IMR-90 (cell line): ENCODE data around the gene NEDD4L. TPM values are rescaled to one million over a fixed set of nuclear protein-coding genes. Genes with fewer than 3 reads are reported as not detected.
A peak's percentile ranks its signal among the peaks of the same experiment; 100 is the strongest.

Experiments
- ATAC-seq: fragments of 200-7000 bp; cut with Tn5 transposase; 2 replicates; pipeline ENCODE4 v1.9.1; 2020; ENCODE audit warnings: low read depth, mild to moderate bottlenecking, moderate library complexity
- BruUV-seq: library from RNA; stranded (reverse); fragments of 400-500 nt; replicated peaks from 2 replicates; lab custom pipeline; 2021; lab: Mats Ljungman, UMichigan
- CTCF ChIA-PET: fragments of 300-600 bp; formaldehyde crosslinking; extraction: SDS; loops from one replicate; lab custom pipeline; 2021; ENCODE audit warnings: antibody characterized with exemption; lab: Yijun Ruan, JAX
- POLR2A ChIA-PET: fragments of 300-600 bp; sonication (Branson Sonifier 250); formaldehyde crosslinking; loops from one replicate; lab custom pipeline; 2022; ENCODE audit warnings: antibody characterized with exemption; ENCODE audit not compliant: unreplicated experiment; lab: Charles Lee
- DNase-seq: peaks from one replicate; pipeline ENCODE4 v3.0.0; 2013
- H2AFZ ChIP-seq: replicated peaks from 2 replicates; pipeline ENCODE3; 2013; ENCODE audit warnings: low read length, mild to moderate bottlenecking; ENCODE audit not compliant: poor library complexity
- H2AK5ac ChIP-seq: 2 replicates; pipeline ENCODE4 v1.6.1; 2013; ENCODE audit warnings: low read depth, low read length, inconsistent platforms
- H2AK9ac ChIP-seq: replicated peaks from 2 replicates; pipeline ENCODE3; 2013; ENCODE audit warnings: mild to moderate bottlenecking, low read depth, low read length, moderate library complexity; ENCODE audit not compliant: poor library complexity
- H2BK120ac ChIP-seq: 2 replicates; pipeline ENCODE4 v1.6.1; 2013; ENCODE audit warnings: low read depth, low read length, inconsistent platforms
- H2BK15ac ChIP-seq: 3 replicates; pipeline ENCODE4 v1.6.1; 2013; ENCODE audit warnings: low read depth, low read length, inconsistent platforms
- H2BK20ac ChIP-seq: 2 replicates; pipeline ENCODE4 v1.6.1; 2013; ENCODE audit warnings: low read depth, mild to moderate bottlenecking, inconsistent platforms, low read length, moderate library complexity
- H2BK5ac ChIP-seq: 2 replicates; pipeline ENCODE4 v1.6.1; 2013; ENCODE audit warnings: mild to moderate bottlenecking, low read depth, low read length, inconsistent platforms; ENCODE audit not compliant: poor library complexity, severe bottlenecking
- H3K14ac ChIP-seq: replicated peaks from 2 replicates; pipeline ENCODE4 v1.6.1; 2013; ENCODE audit warnings: low read depth, low read length, inconsistent platforms
- H3K18ac ChIP-seq: 2 replicates; pipeline ENCODE4 v1.6.1; 2013; ENCODE audit warnings: low read depth, low read length, control low read depth
- H3K23ac ChIP-seq: 2 replicates; pipeline ENCODE4 v1.6.1; 2013; ENCODE audit warnings: low read depth, low read length, inconsistent platforms
- H3K27ac ChIP-seq: 2 replicates; pipeline ENCODE4 v1.5.1; 2013; ENCODE audit warnings: mild to moderate bottlenecking, control low read depth, low read length; ENCODE audit not compliant: insufficient read depth
- H3K27me3 ChIP-seq: 2 replicates; pipeline ENCODE4 v1.6.1; 2013; ENCODE audit warnings: low read length; ENCODE audit not compliant: control insufficient read depth, insufficient read depth
- H3K36me3 ChIP-seq: 2 replicates; pipeline ENCODE4 v1.6.1; 2013; ENCODE audit warnings: low read length, mixed read lengths; ENCODE audit not compliant: control insufficient read depth, insufficient read depth
- H3K4ac ChIP-seq: 2 replicates; pipeline ENCODE4 v1.6.1; 2013; ENCODE audit warnings: low read depth, low read length, inconsistent platforms
- H3K4me1 ChIP-seq: 2 replicates; pipeline ENCODE4 v1.6.1; 2013; ENCODE audit warnings: low read length, mixed read lengths; ENCODE audit not compliant: control insufficient read depth, insufficient read depth
- H3K4me2 ChIP-seq: 2 replicates; pipeline ENCODE4 v1.6.1; 2013; ENCODE audit warnings: low read depth, mild to moderate bottlenecking, control low read depth, low read length, moderate library complexity
- H3K4me3 ChIP-seq: 2 replicates; pipeline ENCODE4 v1.5.1; 2013; ENCODE audit warnings: low read depth, mild to moderate bottlenecking, control low read depth, low read length, moderate library complexity; ENCODE audit not compliant: insufficient read depth
- H3K56ac ChIP-seq: 2 replicates; pipeline ENCODE4 v1.6.1; 2013; ENCODE audit warnings: low read length, inconsistent platforms; ENCODE audit not compliant: insufficient read depth; ENCODE audit errors: extremely low read depth
- H3K79me1 ChIP-seq, 2 experiments: 2 replicates each; pipeline ENCODE4 v1.6.1; 2013; ENCODE audit warnings: low read length in 2 of 2, inconsistent platforms in 1 of 2, low read depth in 1 of 2
- H3K9ac ChIP-seq: 2 replicates; pipeline ENCODE4 v1.6.1; 2013; ENCODE audit warnings: low read depth, low read length, control low read depth
- H3K9me1 ChIP-seq: 2 replicates; pipeline ENCODE4 v1.6.1; 2013; ENCODE audit warnings: low read length, inconsistent platforms; ENCODE audit not compliant: insufficient read depth
- H3K9me3 ChIP-seq: 2 replicates; pipeline ENCODE4 v1.6.1; 2013; ENCODE audit warnings: low read length; ENCODE audit not compliant: control insufficient read depth, insufficient read depth
- H4K20me1 ChIP-seq: 2 replicates; pipeline ENCODE4 v1.6.1; 2013; ENCODE audit warnings: low read length, inconsistent platforms; ENCODE audit not compliant: insufficient read depth
- H4K5ac ChIP-seq: 2 replicates; pipeline ENCODE4 v1.6.1; 2013; ENCODE audit warnings: mild to moderate bottlenecking, low read depth, low read length, control low read depth
- H4K8ac ChIP-seq, 2 experiments: 2 replicates each; pipeline ENCODE4 v1.6.1; 2013; ENCODE audit warnings: low read depth in 2 of 2, low read length in 2 of 2, control low read depth in 1 of 2, inconsistent platforms in 1 of 2
- H4K91ac ChIP-seq: 2 replicates; pipeline ENCODE4 v1.6.1; 2013; ENCODE audit warnings: low read depth, low read length, inconsistent platforms; ENCODE audit not compliant: insufficient read depth
- CEBPB ChIP-seq: IDR thresholded peaks from 2 replicates; pipeline ENCODE4 v1.6.1; 2012; ENCODE audit warnings: low read depth, low read length, improper control_type of control experiment
- MAFK ChIP-seq: IDR thresholded peaks from 2 replicates; pipeline ENCODE4 v1.6.1; 2012; ENCODE audit warnings: low read depth, low read length, improper control_type of control experiment
- NFE2L2 ChIP-seq: fragments of 150-350 bp; IDR thresholded peaks from 2 replicates; pipeline ENCODE4 v1.6.1; 2016; ENCODE audit warnings: low read depth, mild to moderate bottlenecking, low read length
- WGBS, 2 experiments: methylation state at CpG; one replicate each; pipeline versions ENCODE4 v1.1.5 to v1.1.7; 2013; ENCODE audit warnings: missing lambda C conversion rate in 2 of 2; ENCODE audit not compliant: insufficient read length in 1 of 2; ENCODE audit errors: extremely low coverage in 2 of 2; 5-methylcytosine and 5-hydroxymethylcytosine counted together
- dilution Hi-C: fragments of 300-500 bp; cut with HindIII; formaldehyde crosslinking; loops from one replicate; pipeline ENCODE4 v1.14.3; 2018; ENCODE audit warnings: low sequenced_read_pairs; ENCODE audit not compliant: unreplicated experiment
- in situ Hi-C: fragments of 300-500 bp; cut with MboI; formaldehyde crosslinking; loops from 3 replicates; pipeline ENCODE4 v1.14.3; 2019; ENCODE audit warnings: low sequenced_read_pairs, inconsistent platforms, mixed read lengths
- intact Hi-C: fragments of 100-400 bp; cut with micrococcal nuclease; formaldehyde crosslinking; loops from 2 replicates; pipeline ENCODE4 v1.10.0; 2022
- polyA plus RNA-seq, 3 experiments: library from polyadenylated mRNA; depleted of rRNA; stranded (reverse); fragments of >200 nt; gene quantifications; 2 replicates each; pipeline ENCODE4 v1.2.3, GENCODE V29; 2012; ENCODE audit warnings: low replicate concordance in 1 of 3
- total RNA-seq: library from RNA; depleted of rRNA; stranded (reverse); fragments of >200 nt; gene quantifications from 2 replicates; pipeline ENCODE4 v1.2.3, GENCODE V29; 2012
- TF ChIP-seq, protein P1 (sequence below): fragments of 150-350 bp; IDR thresholded peaks from 2 replicates; pipeline ENCODE4 v1.6.1; 2017; ENCODE audit warnings: mild to moderate bottlenecking, antibody characterized with exemption, low read length, low read depth

The NEDD4L gene
- total and polyA plus RNA-seq, 2 of the 4 experiments (the other 2 are of a cell fraction) = 10.0 to 10.9 TPM

DNA sequence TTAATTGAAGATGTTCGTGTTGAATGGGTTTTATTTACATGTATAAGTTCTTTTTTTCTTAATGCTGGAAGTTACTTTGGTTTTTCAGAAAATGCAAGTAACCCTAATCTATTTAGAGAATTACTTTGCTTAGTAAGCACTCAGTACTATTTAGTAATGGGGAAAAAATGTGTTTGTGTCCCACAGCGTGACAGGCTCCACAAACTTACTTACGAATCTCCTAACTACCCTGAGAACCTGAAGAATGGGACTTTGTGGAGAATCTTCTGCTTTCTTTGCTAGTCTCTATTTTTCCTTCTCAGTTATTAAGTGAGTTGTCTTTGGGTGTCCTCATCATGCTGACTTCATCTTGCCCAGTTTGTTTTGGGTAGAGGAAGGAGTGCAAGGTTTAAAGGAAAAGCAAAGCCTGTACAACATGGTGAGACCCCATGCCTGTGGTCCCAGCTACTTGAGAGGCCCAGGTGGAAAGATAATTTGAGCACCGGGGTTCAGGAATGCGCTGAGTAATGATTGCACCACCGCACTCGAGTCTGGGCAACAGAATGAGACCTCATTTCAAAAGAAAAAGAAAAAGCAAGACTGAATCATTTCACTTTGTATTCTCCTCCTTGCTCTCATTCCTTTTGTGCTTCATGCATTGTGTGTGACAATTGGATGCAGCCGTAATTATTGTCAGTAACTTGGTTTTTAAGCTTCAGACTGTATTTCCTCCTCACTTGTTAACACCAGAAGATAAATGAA lies 10.2 kb downstream of the NEDD4L start:
- Histone ChIP-seq H3K36me3 (no peaks in the 10 kb centered on the region), H3K4ac (peak overlapping the region; percentile 29), H3K9ac (no peak overlapping the region; the same call in 1 of the 2 replicates), H3K9me1 (no peaks in the 10 kb centered on the region; the same call in 1 of the 2 replicates), H3K79me1 (peaks cover 6 to 24% of the 10 kb centered on the region in 2 experiments; a peak in 3 of 4 replicates), H3K56ac (no peak overlapping the region), H2BK120ac (peak overlapping the region; percentile 65), H3K4me2 (peak overlapping the region; percentile 81), H4K5ac (peak overlapping the region; percentile 69; the same call in 1 of the 2 replicates), H3K18ac (peak overlapping the region; percentile 90; the same call in 1 of the 2 replicates), H3K9me3 (no peaks in the 10 kb centered on the region), H2BK5ac (peak overlapping the region; percentile 66), H3K27me3 (no peaks in the 10 kb centered on the region), H2AFZ (peak overlapping the region; percentile 21), H3K14ac (peak overlapping the region; percentile 67), H4K91ac (peak overlapping the region; percentile 17; the same call in 1 of the 2 replicates), H4K8ac (peak overlapping the region in 1 of 2 experiments; percentile 60; a peak in 1 of 4 replicates), H2BK15ac (peak overlapping the region; percentile 10; the same call in 1 of the 3 replicates), H4K20me1 (no peaks in the 10 kb centered on the region), H3K23ac (0 out of 2 replicates have a peak overlapping the region, but pooled peaks have one; percentile 12), H2AK9ac (no peak overlapping the region), H3K4me3 (peak overlapping the region; percentile 19; the same call in 1 of the 2 replicates), H2AK5ac (no peak overlapping the region), H3K27ac (peak overlapping the region; percentile 58; the same call in 1 of the 2 replicates), H3K4me1 (peaks cover 10% of the 10 kb centered on the region), H2BK20ac (peak overlapping the region; percentile 66)
- ChIA-PET POLR2A (no interaction called here), CTCF (no interaction called here)
- BruUV-seq = no TSS peak
- dilution Hi-C loops = no loop called here
- intact Hi-C loops = loop anchor here (2.0 kb wide), 1 partner anchor 69 kb away; no protein-coding TSS in a partner anchor
- 0% methylated on average over 1 of the region's 8 CpGs; no CpG with 5 or more reads in 1 of the 2 experiments for WGBS, 2 experiments
- in situ Hi-C loops = no loop called here
- ATAC-seq = peak; percentile 82
- DNase-seq = peak; percentile 60
- TF ChIP-seq CEBPB (peak; percentile 78), MAFK (peak; percentile 45; the same call in 1 of the 2 replicates), NFE2L2 (peak; percentile 80)
- TF ChIP-seq, protein P1, sequence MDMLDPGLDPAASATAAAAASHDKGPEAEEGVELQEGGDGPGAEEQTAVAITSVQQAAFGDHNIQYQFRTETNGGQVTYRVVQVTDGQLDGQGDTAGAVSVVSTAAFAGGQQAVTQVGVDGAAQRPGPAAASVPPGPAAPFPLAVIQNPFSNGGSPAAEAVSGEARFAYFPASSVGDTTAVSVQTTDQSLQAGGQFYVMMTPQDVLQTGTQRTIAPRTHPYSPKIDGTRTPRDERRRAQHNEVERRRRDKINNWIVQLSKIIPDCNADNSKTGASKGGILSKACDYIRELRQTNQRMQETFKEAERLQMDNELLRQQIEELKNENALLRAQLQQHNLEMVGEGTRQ = no peak
